GM20000 (cell line): ENCODE data around the gene SPNS2.

Source experiments
- DNase-seq: peaks from one replicate; pipeline ENCODE4 v3.0.0; 2012; ENCODE audit warnings: low spot score
- TF ChIP-seq, protein P1 (sequence below): IDR thresholded peaks from 2 replicates; pipeline ENCODE4 v1.5.1; 2012; ENCODE audit warnings: mild to moderate bottlenecking, control low read depth; ENCODE audit errors: extremely low read depth, missing control alignments

SPNS2 gene

DNA sequence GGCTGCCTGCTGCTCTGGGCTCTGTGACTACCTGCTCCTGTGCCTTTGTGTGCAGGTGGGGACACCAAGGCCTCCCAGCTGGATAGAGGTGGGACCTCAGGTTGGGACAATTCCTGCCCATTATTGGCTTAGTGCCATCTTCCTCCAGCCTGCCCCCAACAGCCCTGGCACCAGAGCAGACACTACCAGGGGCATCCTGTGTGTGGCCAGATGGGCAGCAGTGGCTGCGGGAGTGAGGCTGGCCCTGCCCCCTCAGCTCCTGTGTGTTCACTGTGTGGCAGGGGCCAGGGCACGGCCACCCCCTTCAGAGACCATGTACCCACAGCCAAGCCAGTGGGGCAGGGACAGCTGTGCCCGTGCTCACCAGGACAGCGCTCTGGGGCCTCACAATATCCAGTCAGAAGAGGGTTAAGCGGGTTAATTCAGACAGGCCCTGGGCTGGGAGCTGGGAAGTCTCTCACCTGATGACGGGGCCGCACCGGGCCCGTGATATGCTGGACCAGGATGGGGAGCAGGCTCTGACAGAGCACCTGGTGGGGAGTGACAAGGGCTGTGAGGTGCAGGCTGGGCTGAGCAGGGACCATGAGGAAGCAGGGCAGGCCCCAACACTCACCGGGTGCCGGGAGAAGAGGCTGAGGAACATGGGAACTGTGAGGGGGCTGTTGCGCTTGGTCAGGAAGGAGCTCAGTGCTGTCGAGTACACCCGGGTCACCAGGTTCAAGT, 43.5 kb downstream of the SPNS2 start:
- no peak for DNase-seq
- TF ChIP-seq, protein P1, sequence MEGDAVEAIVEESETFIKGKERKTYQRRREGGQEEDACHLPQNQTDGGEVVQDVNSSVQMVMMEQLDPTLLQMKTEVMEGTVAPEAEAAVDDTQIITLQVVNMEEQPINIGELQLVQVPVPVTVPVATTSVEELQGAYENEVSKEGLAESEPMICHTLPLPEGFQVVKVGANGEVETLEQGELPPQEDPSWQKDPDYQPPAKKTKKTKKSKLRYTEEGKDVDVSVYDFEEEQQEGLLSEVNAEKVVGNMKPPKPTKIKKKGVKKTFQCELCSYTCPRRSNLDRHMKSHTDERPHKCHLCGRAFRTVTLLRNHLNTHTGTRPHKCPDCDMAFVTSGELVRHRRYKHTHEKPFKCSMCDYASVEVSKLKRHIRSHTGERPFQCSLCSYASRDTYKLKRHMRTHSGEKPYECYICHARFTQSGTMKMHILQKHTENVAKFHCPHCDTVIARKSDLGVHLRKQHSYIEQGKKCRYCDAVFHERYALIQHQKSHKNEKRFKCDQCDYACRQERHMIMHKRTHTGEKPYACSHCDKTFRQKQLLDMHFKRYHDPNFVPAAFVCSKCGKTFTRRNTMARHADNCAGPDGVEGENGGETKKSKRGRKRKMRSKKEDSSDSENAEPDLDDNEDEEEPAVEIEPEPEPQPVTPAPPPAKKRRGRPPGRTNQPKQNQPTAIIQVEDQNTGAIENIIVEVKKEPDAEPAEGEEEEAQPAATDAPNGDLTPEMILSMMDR = no peak

- TF ChIP-seq, protein P1 = no peak
- DNase-seq = no peak
Measured at GRCh38 chr17:4542726-4543191, 44.1 kb downstream of the SPNS2 start.

DNA sequence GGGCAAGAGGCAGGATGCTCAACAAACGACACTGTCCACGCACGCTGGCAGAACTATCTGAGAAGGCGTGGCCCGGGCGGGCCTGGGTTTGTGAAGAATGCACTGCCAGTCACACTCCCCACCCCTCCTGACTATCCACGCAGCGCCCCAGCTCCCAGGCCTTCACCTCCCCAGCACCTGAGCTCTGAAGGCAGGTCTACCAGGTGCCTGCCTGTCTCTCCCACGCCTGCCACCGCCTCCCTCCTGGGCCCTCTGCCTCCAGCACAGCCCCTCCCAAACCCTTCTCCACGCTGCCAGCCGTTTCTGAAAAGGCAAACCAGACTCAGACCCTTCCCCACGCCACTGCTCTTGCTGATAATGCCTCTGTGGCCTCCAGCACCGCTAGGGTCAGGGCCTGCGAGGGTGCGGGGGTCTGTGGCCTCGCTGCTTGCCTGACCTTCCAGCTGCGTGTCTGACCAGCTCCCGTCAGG, 44.9 kb downstream of the SPNS2 start:
- TF ChIP-seq, protein P1 = no peak
- no peak for DNase-seq

GRCh38 chr17:4544135-4544950, 45.7 kb downstream of the SPNS2 start:
- TF ChIP-seq, protein P1 = no peak
- DNase-seq = no peak

DNA sequence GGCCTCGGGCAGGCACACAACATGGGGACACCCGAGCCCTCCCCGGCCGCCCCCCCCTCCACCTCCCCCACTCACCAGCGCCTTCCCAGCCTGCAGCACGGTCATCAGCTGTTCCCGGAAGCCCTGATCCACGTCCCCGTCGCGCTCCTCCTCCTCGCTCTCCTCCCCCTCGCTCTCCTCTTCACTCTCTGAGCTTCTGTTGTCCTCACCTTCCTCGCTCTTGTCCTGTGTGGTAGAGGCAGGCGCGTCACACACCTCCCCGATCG, 46.2 kb downstream of the SPNS2 start:
- TF ChIP-seq, protein P1 = no peak
- no peak for DNase-seq

DNA sequence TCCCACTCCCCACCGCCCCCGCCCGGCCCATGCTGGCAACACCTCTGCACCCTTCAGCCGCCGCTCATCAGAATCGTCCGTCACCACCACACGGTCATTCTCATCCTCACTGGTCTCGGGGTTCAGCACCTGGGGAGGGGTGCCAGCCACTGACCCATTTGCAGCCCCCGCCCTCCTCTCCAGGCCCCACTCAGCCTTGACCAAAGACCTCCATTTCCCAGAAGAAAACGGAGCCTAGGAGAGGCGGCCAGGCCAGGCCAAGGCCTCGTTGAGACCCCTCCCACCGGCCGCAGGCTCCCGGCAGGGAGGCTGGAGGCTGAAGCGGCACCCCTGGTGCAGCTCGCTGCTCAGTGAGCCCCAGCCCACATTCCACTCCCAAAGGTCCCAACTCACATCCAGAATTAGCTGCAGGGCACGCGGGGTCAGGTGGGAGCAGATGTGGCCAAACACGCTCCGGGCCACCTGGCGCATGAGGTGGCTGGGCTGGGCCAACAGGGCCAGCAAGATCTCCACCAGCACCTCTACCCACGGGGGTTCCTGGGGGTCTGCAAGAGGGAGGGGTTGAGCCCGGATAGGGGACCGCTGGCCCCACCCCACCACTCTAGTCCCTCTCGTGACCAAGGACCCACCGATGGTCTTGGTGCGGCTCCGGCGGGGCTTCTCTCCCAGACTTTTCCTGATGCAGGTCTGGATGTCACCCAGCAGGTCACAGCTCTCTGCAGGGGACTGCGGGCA, 46.7 kb downstream of the SPNS2 start:
- TF ChIP-seq, protein P1 = no peak
- DNase-seq = no peak
